B cell (primary cell): ENCODE results near the gene PSMD8. TPM values are rescaled to one million over a fixed set of nuclear protein-coding genes. Genes with fewer than 3 reads are reported as not detected.

Source experiments
- ATAC-seq: fragments of 200-7000 bp; cut with Tn5 transposase; one replicate; pipeline ENCODE4 v1.10.0; 2021; ENCODE audit warnings: low read depth, mild to moderate bottlenecking, moderate number of reproducible peaks, moderate library complexity
- CTCF ChIA-PET: fragments of 350-600 bp; sonication (Branson Sonifier 250); formaldehyde crosslinking; loops from one replicate; lab custom pipeline; 2021; ENCODE audit warnings: antibody characterized with exemption, inconsistent platforms; lab: Charles Lee
- POLR2A ChIA-PET: fragments of 350-600 bp; sonication (Branson Sonifier 250); formaldehyde crosslinking; loops from one replicate; lab custom pipeline; 2021; ENCODE audit warnings: antibody characterized with exemption; lab: Charles Lee
- DNase-seq: peaks from one replicate; pipeline ENCODE4 v3.0.0; 2013
- H2AFZ ChIP-seq: 2 replicates; pipeline ENCODE4 v1.6.1; 2012; ENCODE audit warnings: mild to moderate bottlenecking, low read depth, low read length; ENCODE audit not compliant: insufficient read depth, poor library complexity, severe bottlenecking
- H3K27ac ChIP-seq, 2 donors: 1 replicate in 1 of 2; 2 replicates in 1 of 2; pipeline ENCODE4 v1.5.1; 2012 to 2013; ENCODE audit warnings: low read length in 2 of 2, mild to moderate bottlenecking in 2 of 2, moderate library complexity in 1 of 2
- H3K27me3 ChIP-seq, 4 experiments: fragments of 200-600 bp in 1 of 4; sonication (generic) in 1 of 4; replicated peaks in 1 of 4; 1 replicate in 2 of 4; 2 replicates in 2 of 4; pipeline versions ENCODE4 v1.6.1 to v1.7.0; 2013 to 2016; ENCODE audit warnings: low read length in 3 of 4, mild to moderate bottlenecking in 2 of 4, mixed read lengths in 1 of 4, moderate library complexity in 1 of 4; ENCODE audit not compliant: insufficient read depth in 4 of 4, control insufficient read depth in 3 of 4; ENCODE audit errors: control extremely low read depth in 1 of 4
- H3K36me3 ChIP-seq, 2 experiments: replicated peaks in 1 of 2; 1 replicate in 1 of 2; 2 replicates in 1 of 2; pipeline versions ENCODE4 v1.6.1 to v1.7.1; 2013; ENCODE audit warnings: low read length in 1 of 2; ENCODE audit not compliant: insufficient read depth in 2 of 2, control insufficient read depth in 1 of 2; ENCODE audit errors: control extremely low read depth in 1 of 2, extremely low read depth in 1 of 2
- H3K4me1 ChIP-seq, 2 donors: fragments of 200-600 bp in 1 of 2; sonication (generic) in 1 of 2; 1 replicate in 1 of 2; 2 replicates in 1 of 2; pipeline versions ENCODE4 v1.5.1 to v1.6.1; 2013 to 2017; ENCODE audit warnings: low read length in 2 of 2; ENCODE audit not compliant: control insufficient read depth in 2 of 2, insufficient read depth in 2 of 2
- H3K4me2 ChIP-seq: replicated peaks from 2 replicates; pipeline ENCODE3; 2012; ENCODE audit warnings: mild to moderate bottlenecking, low read depth, low read length; ENCODE audit not compliant: poor library complexity, severe bottlenecking
- H3K4me3 ChIP-seq, 5 experiments: fragments of 200-600 bp in 1 of 5; sonication (generic) in 1 of 5; 1 replicate in 3 of 5; 2 replicates in 2 of 5; pipeline versions ENCODE4 v1.5.1 to v1.7.0; 2011 to 2016; ENCODE audit warnings: low read length in 4 of 5, mild to moderate bottlenecking in 4 of 5, low read depth in 2 of 5, control low read depth in 1 of 5, moderate library complexity in 1 of 5; ENCODE audit not compliant: insufficient read depth in 1 of 5; ENCODE audit errors: control extremely low read depth in 1 of 5, extremely low read depth in 1 of 5
- H3K79me2 ChIP-seq: fragments of 200-600 bp; sonication (generic); one replicate; pipeline ENCODE4 v1.6.0; 2016; ENCODE audit warnings: low read length; ENCODE audit not compliant: control insufficient read depth, insufficient read depth
- H3K9ac ChIP-seq: fragments of 200-600 bp; sonication (generic); 2 replicates; pipeline ENCODE4 v1.6.1; 2017; ENCODE audit warnings: mild to moderate bottlenecking, low read length, moderate library complexity
- H3K9me3 ChIP-seq, 3 donors: one replicate each; pipeline versions ENCODE4 v1.6.1 to v1.7.1; 2013; ENCODE audit warnings: low read length in 2 of 3; ENCODE audit not compliant: control insufficient read depth in 2 of 3, insufficient read depth in 1 of 3; ENCODE audit errors: control extremely low read depth in 1 of 3
- H4K20me1 ChIP-seq: 2 replicates; pipeline ENCODE4 v1.6.0; 2012; ENCODE audit warnings: mild to moderate bottlenecking, low read length; ENCODE audit not compliant: insufficient read depth, control insufficient read depth, poor library complexity, severe bottlenecking
- H3K27ac Mint-ChIP-seq: one replicate; pipeline ENCODE4 v1.8.0; 2021; ENCODE audit warnings: mixed read lengths
- H3K27me3 Mint-ChIP-seq: one replicate; pipeline ENCODE4 v1.8.0; 2021; ENCODE audit warnings: mixed read lengths
- H3K4me1 Mint-ChIP-seq: one replicate; pipeline ENCODE4 v1.8.0; 2021; ENCODE audit warnings: mixed read lengths
- H3K4me3 Mint-ChIP-seq: one replicate; pipeline ENCODE4 v1.8.0; 2021; ENCODE audit warnings: mixed read lengths
- H3K9me3 Mint-ChIP-seq: one replicate; pipeline ENCODE4 v1.8.0; 2022; ENCODE audit warnings: mixed read lengths; ENCODE audit not compliant: insufficient read depth
- EZH2 ChIP-seq: IDR thresholded peaks from 2 replicates; pipeline ENCODE4 v1.6.1; 2012; ENCODE audit warnings: borderline replicate concordance, low read depth, mild to moderate bottlenecking, moderate library complexity, low read length; ENCODE audit not compliant: insufficient read depth, poor library complexity, severe bottlenecking
- WGBS: methylation state at CpG from one replicate; pipeline ENCODE4 v1.1.5; 2013; ENCODE audit warnings: missing lambda C conversion rate; ENCODE audit not compliant: insufficient coverage; 5-methylcytosine and 5-hydroxymethylcytosine counted together
- intact Hi-C: fragments of 100-400 bp; cut with micrococcal nuclease; formaldehyde crosslinking; loops from one replicate; pipeline ENCODE4 v1.10.0; 2022
- polyA plus RNA-seq: library from polyadenylated mRNA; depleted of rRNA; stranded (reverse); fragments of >200 nt; gene quantifications from 2 replicates; pipeline ENCODE4 v1.2.3, GENCODE V29; 2012
- total RNA-seq, 2 donors: library from RNA; stranded (reverse); fragments of 120-200 nt in 1 of 2; gene quantifications; 1 replicate in 1 of 2; 2 replicates in 1 of 2; pipeline versions ENCODE4 v1.2.3 to v1.2.4, GENCODE V29; 2013 to 2022
- TF ChIP-seq, protein P1 (sequence below): fragments of 200-600 bp; IDR thresholded peaks from one replicate; pipeline ENCODE4 v1.8.0; 2022; ENCODE audit warnings: antibody characterized with exemption, mild to moderate bottlenecking

The PSMD8 gene
- total and polyA plus RNA-seq, 2 donors (not counting 1 experiment from before 2014, with no cell fraction given): 88.1 to 122 TPM

DNA sequence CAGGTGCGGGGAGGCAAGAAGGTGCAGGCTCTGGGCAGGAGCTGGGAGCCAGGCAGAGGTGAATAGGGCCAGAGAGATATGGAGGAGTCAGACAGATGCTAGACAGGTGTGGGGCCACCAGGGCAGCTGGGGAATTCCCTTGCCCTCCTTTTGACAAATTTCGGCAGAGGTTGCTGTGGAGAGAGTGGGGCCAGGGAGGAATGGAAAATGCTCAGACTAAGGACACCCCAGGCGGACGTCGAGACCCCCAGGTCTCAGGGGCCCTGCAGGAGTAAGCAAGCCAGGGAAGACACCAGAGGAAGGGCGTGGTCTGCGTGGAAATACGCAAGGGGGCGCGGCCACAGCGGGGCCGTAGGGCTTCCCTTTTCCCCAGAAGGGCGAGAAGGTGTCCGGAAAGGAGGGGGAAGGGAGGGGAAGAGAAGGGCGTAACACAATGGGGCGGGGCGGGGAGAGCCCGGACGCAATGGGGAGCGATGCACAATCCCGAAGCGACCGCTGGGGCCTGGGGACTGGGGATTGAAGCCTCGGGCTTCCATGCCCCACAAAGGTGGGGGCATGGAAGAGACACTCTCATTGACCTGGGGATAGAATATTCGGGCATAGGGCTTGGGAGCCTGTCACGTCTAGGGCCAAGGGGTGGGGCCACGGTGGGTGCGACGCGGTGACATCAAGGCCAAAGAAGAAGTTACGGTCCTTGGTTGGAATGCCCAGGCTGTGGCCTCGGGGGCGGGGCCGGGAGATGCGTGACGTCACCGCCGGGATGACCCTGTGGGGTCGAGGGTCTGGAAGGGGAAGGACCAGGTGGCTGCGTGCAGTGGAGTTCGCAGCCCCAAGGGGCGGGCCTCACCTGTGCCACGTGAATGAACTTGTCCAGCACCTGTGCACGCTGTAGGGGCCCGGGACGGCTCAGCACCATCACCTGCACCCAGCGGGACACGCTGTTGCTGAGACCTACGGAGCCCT lies 43.5 kb downstream of the PSMD8 start:
- Mint-ChIP-seq H3K27me3 (no peaks in the 10 kb centered on the region), H3K27ac (peak overlapping the region; percentile 81), H3K4me3 (peak overlapping the region; percentile 90), H3K4me1 (peaks cover 19% of the 10 kb centered on the region), H3K9me3 (no peaks in the 10 kb centered on the region)
- H3K27ac ChIP-seq: peak overlapping the region in 1 of 2 donors; percentile 34
- peak overlapping the region; percentile 4 to 65 (median 57) for H3K4me3 ChIP-seq
- ATAC-seq (peak; percentile 89), DNase-seq (peak; percentile 82)
- H3K36me3 ChIP-seq: no peaks in the 10 kb centered on the region
- CTCF ChIA-PET: no interaction called here
- intact Hi-C loops: no loop called here
- H4K20me1 ChIP-seq: no peaks in the 10 kb centered on the region
- no peak for TF ChIP-seq EZH2
- TF ChIP-seq, protein P1, sequence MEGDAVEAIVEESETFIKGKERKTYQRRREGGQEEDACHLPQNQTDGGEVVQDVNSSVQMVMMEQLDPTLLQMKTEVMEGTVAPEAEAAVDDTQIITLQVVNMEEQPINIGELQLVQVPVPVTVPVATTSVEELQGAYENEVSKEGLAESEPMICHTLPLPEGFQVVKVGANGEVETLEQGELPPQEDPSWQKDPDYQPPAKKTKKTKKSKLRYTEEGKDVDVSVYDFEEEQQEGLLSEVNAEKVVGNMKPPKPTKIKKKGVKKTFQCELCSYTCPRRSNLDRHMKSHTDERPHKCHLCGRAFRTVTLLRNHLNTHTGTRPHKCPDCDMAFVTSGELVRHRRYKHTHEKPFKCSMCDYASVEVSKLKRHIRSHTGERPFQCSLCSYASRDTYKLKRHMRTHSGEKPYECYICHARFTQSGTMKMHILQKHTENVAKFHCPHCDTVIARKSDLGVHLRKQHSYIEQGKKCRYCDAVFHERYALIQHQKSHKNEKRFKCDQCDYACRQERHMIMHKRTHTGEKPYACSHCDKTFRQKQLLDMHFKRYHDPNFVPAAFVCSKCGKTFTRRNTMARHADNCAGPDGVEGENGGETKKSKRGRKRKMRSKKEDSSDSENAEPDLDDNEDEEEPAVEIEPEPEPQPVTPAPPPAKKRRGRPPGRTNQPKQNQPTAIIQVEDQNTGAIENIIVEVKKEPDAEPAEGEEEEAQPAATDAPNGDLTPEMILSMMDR: no peak
- H2AFZ ChIP-seq: peak overlapping the region; percentile 61
- WGBS: 18% methylated on average over 45 of the region's 49 CpGs
- POLR2A ChIA-PET: no interaction called here
- H3K9me3 ChIP-seq: peaks cover 0 to 2% (median 0%) of the 10 kb centered on the region in 3 donors
- no peaks in the 10 kb centered on the region for H3K79me2 ChIP-seq
- H3K9ac ChIP-seq: peak overlapping the region; percentile 66
- no peaks in the 10 kb centered on the region for H3K27me3 ChIP-seq
- peaks cover 13 to 24% of the 10 kb centered on the region in 2 donors for H3K4me1 ChIP-seq
- H3K4me2 ChIP-seq: peak overlapping the region; percentile 79

DNA sequence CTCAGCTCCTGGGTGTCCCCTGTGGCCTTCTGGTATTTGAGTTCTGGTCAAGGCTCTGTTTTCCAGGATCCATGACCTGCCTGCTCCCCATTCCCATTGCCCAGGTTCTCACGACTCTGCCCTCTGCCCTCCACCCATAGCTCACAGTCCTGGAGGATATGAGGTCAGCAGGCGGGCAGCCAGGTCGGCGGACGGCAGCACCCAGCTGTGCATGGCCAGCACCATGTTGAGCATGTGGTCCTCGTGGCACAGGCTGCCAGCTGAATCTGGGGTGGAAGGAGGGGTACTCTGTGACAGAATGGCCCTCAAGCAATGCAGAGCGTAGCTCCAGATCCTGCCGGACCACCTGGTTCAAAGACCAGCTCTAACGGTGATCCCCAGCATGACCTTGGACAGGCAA lies 46.6 kb downstream of the PSMD8 start:
- ChIA-PET POLR2A (no interaction called here), CTCF (interaction anchor here (1.5 to 1.8 kb wide), 2 partner anchors 18 to 87 kb away, joined by 3 to 8 read pairs; partner anchors contain the start of gene FAM98C)
- 97% methylated on average over 5 of the region's 9 CpGs for WGBS
- Mint-ChIP-seq H3K4me3 (no peak overlapping the region), H3K9me3 (no peaks in the 10 kb centered on the region), H3K4me1 (peaks cover 26% of the 10 kb centered on the region), H3K27ac (no peak overlapping the region), H3K27me3 (no peaks in the 10 kb centered on the region)
- Histone ChIP-seq H3K79me2 (no peaks in the 10 kb centered on the region), H3K9ac (no peak overlapping the region), H3K9me3 (peaks cover 0 to 2% (median 0%) of the 10 kb centered on the region in 3 donors), H3K4me1 (peaks cover 20 to 30% of the 10 kb centered on the region in 2 donors), H2AFZ (no peak overlapping the region), H3K4me3 (no peak overlapping the region), H3K27me3 (no peaks in the 10 kb centered on the region), H4K20me1 (no peaks in the 10 kb centered on the region), H3K4me2 (no peak overlapping the region), H3K27ac (no peak overlapping the region), H3K36me3 (no peaks in the 10 kb centered on the region)
- no peak for DNase-seq
- no peak for TF ChIP-seq EZH2
- TF ChIP-seq, protein P1: no peak
- no peak for ATAC-seq
- intact Hi-C loops: no loop called here
